T-helper 17 cell (primary cell): ENCODE measurements around the gene ERGIC1. TPM values are rescaled to one million over a fixed set of nuclear protein-coding genes. Genes with fewer than 3 reads are reported as not detected.

ENCODE experiments used
- ATAC-seq: fragments of 150-1000 bp; cut with Tn5 transposase; 2 replicates; pipeline ENCODE4 v1.10.0; 2021; ENCODE audit warnings: mild to moderate bottlenecking, moderate library complexity
- DNase-seq, 3 donors: peaks; one replicate each; pipeline versions ENCODE4 v3.0.0 to v3.0.0-alpha.2; 2020 to 2021
- H3K9me3 ChIP-seq: one replicate; pipeline ENCODE4 v1.7.0; 2013; ENCODE audit warnings: low read length, mild to moderate bottlenecking; ENCODE audit not compliant: control insufficient read depth, poor library complexity, severe bottlenecking
- H3K27ac Mint-ChIP-seq: one replicate; pipeline ENCODE4 v1.8.0; 2022; ENCODE audit warnings: mild to moderate bottlenecking, moderate library complexity, mixed read lengths
- H3K27me3 Mint-ChIP-seq: one replicate; pipeline ENCODE4 v1.8.0; 2022; ENCODE audit warnings: mixed read lengths
- H3K36me3 Mint-ChIP-seq: one replicate; pipeline ENCODE4 v1.8.0; 2022; ENCODE audit warnings: low read depth, mixed read lengths
- H3K4me1 Mint-ChIP-seq: one replicate; pipeline ENCODE4 v1.8.0; 2022; ENCODE audit warnings: mild to moderate bottlenecking, mixed read lengths
- H3K4me3 Mint-ChIP-seq: one replicate; pipeline ENCODE4 v1.8.0; 2022; ENCODE audit warnings: mild to moderate bottlenecking, moderate library complexity, mixed read lengths
- total RNA-seq, 4 donors: library from RNA in 2 of 4; stranded (reverse) in 2 of 4; gene quantifications; one replicate each; pipeline ENCODE4 v1.2.3 and lab custom pipeline; 2022 to 2026

Gene ERGIC1
- total RNA-seq, 2 donors from 2014 or later: 50.1 to 53.1 TPM

- Mint-ChIP-seq H3K27me3 (no peaks in the 10 kb centered on the region), H3K4me1 (peaks cover 9% of the 10 kb centered on the region), H3K27ac (no peak overlapping the region), H3K4me3 (no peak overlapping the region), H3K36me3 (peaks cover 7% of the 10 kb centered on the region)
- ATAC-seq (no peak), DNase-seq (no peak)
- H3K9me3 ChIP-seq: no peaks in the 10 kb centered on the region
Measured at GRCh38 chr5:172906436-172906835, 72.4 kb downstream of the ERGIC1 start.

- DNase-seq (no peak), ATAC-seq (no peak)
- peaks cover 7% of the 10 kb centered on the region for H3K36me3 Mint-ChIP-seq
- H3K9me3 ChIP-seq: no peaks in the 10 kb centered on the region
- H3K27me3 Mint-ChIP-seq: no peaks in the 10 kb centered on the region
- H3K4me1 Mint-ChIP-seq: peaks cover 9% of the 10 kb centered on the region
- H3K4me3 Mint-ChIP-seq: no peak overlapping the region
- H3K27ac Mint-ChIP-seq: no peak overlapping the region
Measured at GRCh38 chr5:172906888-172907287, 72.8 kb downstream of the ERGIC1 start.

GRCh38 chr5:172907657-172908056 lies 73.6 kb downstream of the ERGIC1 start:
- H3K4me3 Mint-ChIP-seq: no peak overlapping the region

GRCh38 chr5:172908662-172909061 lies 74.6 kb downstream of the ERGIC1 start:
- H3K4me3 Mint-ChIP-seq: no peak overlapping the region
- H3K9me3 ChIP-seq: no peaks in the 10 kb centered on the region
- no peak overlapping the region for H3K27ac Mint-ChIP-seq
- H3K4me1 Mint-ChIP-seq: peaks cover 9% of the 10 kb centered on the region
- no peaks in the 10 kb centered on the region for H3K27me3 Mint-ChIP-seq
- ATAC-seq: no peak
- peaks cover 7% of the 10 kb centered on the region for H3K36me3 Mint-ChIP-seq
- DNase-seq: no peak

More at GRCh38 chr5:172907657-172908056, 73.6 kb downstream of the ERGIC1 start:
- Mint-ChIP-seq H3K27me3 (no peaks in the 10 kb centered on the region), H3K27ac (no peak overlapping the region), H3K36me3 (peaks cover 7% of the 10 kb centered on the region), H3K4me1 (peaks cover 9% of the 10 kb centered on the region)
- DNase-seq (no peak), ATAC-seq (no peak)
- no peaks in the 10 kb centered on the region for H3K9me3 ChIP-seq

GRCh38 chr5:172909931-172910502 lies 76.0 kb downstream of the ERGIC1 start:
- peaks cover 5% of the 10 kb centered on the region for H3K36me3 Mint-ChIP-seq
- ATAC-seq (no peak), DNase-seq (no peak)
- no peak overlapping the region for H3K4me3 Mint-ChIP-seq
- H3K27me3 Mint-ChIP-seq: no peaks in the 10 kb centered on the region
- peak overlapping the region; percentile 72 for H3K27ac Mint-ChIP-seq
- peaks cover 5% of the 10 kb centered on the region for H3K4me1 Mint-ChIP-seq
- H3K9me3 ChIP-seq: no peaks in the 10 kb centered on the region

GRCh38 chr5:172910828-172911627 lies 77.0 kb downstream of the ERGIC1 start:
- peaks cover 6% of the 10 kb centered on the region for H3K36me3 Mint-ChIP-seq
- no peak overlapping the region for H3K4me3 Mint-ChIP-seq
- no peaks in the 10 kb centered on the region for H3K9me3 ChIP-seq
- DNase-seq: no peak
- H3K27ac Mint-ChIP-seq: no peak overlapping the region
- H3K27me3 Mint-ChIP-seq: no peaks in the 10 kb centered on the region
- H3K4me1 Mint-ChIP-seq: peaks cover 5% of the 10 kb centered on the region
- ATAC-seq: peak; percentile 54

GRCh38 chr5:172911628-172911880 lies 77.5 kb downstream of the ERGIC1 start:
- H3K36me3 Mint-ChIP-seq: peaks cover 8% of the 10 kb centered on the region
- ATAC-seq: no peak
- no peak for DNase-seq
- peaks cover 5% of the 10 kb centered on the region for H3K4me1 Mint-ChIP-seq
- H3K27me3 Mint-ChIP-seq: no peaks in the 10 kb centered on the region
- no peaks in the 10 kb centered on the region for H3K9me3 ChIP-seq
- H3K4me3 Mint-ChIP-seq: no peak overlapping the region
- no peak overlapping the region for H3K27ac Mint-ChIP-seq

GRCh38 chr5:172911976-172912375 lies 77.9 kb downstream of the ERGIC1 start:
- Mint-ChIP-seq H3K4me3 (no peak overlapping the region), H3K36me3 (peaks cover 8% of the 10 kb centered on the region), H3K4me1 (peaks cover 6% of the 10 kb centered on the region), H3K27me3 (no peaks in the 10 kb centered on the region), H3K27ac (no peak overlapping the region)
- ATAC-seq (no peak), DNase-seq (no peak)
- no peaks in the 10 kb centered on the region for H3K9me3 ChIP-seq

GRCh38 chr5:172913117-172913850 lies 79.2 kb downstream of the ERGIC1 start:
- Mint-ChIP-seq H3K27me3 (no peaks in the 10 kb centered on the region), H3K27ac (no peak overlapping the region), H3K4me3 (no peak overlapping the region), H3K36me3 (peaks cover 8% of the 10 kb centered on the region), H3K4me1 (peaks cover 8% of the 10 kb centered on the region)
- H3K9me3 ChIP-seq: no peaks in the 10 kb centered on the region
- DNase-seq: no peak
- no peak for ATAC-seq

- Mint-ChIP-seq H3K4me1 (peaks cover 5% of the 10 kb centered on the region), H3K27me3 (no peaks in the 10 kb centered on the region), H3K36me3 (peaks cover 5% of the 10 kb centered on the region), H3K4me3 (no peak overlapping the region), H3K27ac (peak overlapping the region; percentile 27)
- ATAC-seq (no peak), DNase-seq (no peak)
- no peaks in the 10 kb centered on the region for H3K9me3 ChIP-seq
Measured at GRCh38 chr5:172915514-172915913, 81.5 kb downstream of the ERGIC1 start.

GRCh38 chr5:172918421-172919371 lies 84.6 kb downstream of the ERGIC1 start:
- Mint-ChIP-seq H3K27ac (no peak overlapping the region), H3K36me3 (peaks cover 7% of the 10 kb centered on the region), H3K27me3 (no peaks in the 10 kb centered on the region), H3K4me3 (peak overlapping the region; percentile 31), H3K4me1 (peaks cover 5% of the 10 kb centered on the region)
- no peaks in the 10 kb centered on the region for H3K9me3 ChIP-seq
- DNase-seq (no peak), ATAC-seq (peak; percentile 37)

- peaks cover 5% of the 10 kb centered on the region for H3K4me1 Mint-ChIP-seq
- H3K36me3 Mint-ChIP-seq: peaks cover 7% of the 10 kb centered on the region
- H3K9me3 ChIP-seq: no peaks in the 10 kb centered on the region
- no peaks in the 10 kb centered on the region for H3K27me3 Mint-ChIP-seq
- H3K4me3 Mint-ChIP-seq: no peak overlapping the region
- ATAC-seq (no peak), DNase-seq (no peak)
- no peak overlapping the region for H3K27ac Mint-ChIP-seq
Measured at GRCh38 chr5:172919525-172920446, 85.7 kb downstream of the ERGIC1 start.
